NCI-H1105 treated with DMSO at 0.1 percent for 48 hours (cell line): Measurements from ENCODE around the gene EEA1.
A peak's percentile ranks its signal among the peaks of the same experiment; 100 is the strongest.

Experiments used
- DNase-seq: peaks from one replicate; lab custom pipeline; 2025; lab: John Stamatoyannopoulos, UW

The EEA1 gene

DNA sequence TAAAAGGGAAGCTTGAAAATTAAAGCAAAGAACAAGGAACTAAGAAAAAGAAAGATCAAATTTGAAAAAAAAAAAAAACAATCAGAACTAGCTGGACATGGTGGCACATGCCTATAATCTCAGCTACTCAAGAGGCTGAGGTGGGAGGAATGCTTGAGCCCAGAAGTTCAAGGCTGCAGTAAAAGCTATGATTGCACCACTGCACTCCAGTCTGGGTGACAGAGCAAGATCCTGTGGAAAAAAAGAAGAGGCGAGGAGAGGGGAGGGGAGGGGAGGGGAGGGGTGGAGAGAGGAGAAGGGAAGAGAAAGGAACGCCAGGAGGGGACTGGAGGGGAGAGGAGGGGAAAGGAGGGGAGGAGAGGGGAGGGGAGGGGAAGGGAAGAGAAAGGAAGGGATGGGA lies 43.0 kb downstream of the EEA1 start:
- DNase-seq, result no peak

DNA sequence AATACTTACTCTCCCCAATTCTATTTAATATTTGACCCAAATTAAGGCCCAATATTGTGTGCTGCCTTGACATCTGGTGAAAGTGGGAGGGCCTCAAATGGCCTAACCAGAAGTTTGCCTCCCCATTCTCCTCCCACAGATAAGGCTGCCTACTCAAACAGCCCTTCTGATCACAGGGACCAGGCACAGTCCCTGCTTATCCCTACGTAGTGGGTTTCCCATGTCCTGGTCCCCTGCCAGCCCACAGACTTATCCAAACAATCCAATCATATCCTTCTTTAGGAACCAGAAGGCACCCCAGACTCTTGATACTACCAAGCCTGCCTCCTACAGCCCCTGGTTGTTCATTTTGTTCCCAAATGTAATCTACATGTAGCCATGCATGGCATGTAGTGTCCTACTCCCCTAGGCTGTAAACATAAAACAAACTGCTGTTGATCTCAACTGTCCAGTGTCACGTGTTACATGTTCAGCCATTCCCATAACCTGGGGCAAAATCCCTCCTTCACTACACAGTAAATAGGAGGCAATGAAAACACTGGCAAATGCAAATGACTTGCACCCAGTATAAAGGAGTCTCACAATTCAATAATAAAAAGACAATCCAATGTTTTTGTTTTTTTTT lies 49.3 kb downstream of the EEA1 start:
- DNase-seq, result no peak

DNA sequence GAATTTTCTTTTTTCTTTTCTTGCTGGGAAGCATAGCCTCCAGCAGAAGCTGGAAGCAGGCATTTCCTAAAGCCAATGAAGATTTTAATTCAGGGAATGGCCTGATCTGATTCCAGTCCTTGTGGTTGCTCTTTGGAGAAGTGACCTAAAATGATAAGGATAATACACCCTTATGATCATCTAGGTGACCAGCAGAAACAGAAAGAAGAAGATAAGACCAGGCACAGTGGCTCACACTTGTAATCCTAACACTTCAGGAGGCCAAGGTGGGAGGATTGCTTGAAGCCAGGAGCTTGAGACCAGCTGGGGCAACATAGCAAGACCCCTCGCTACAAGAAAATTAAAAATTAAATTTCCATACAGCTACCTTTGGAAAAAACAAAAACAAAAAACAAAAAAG lies 51.2 kb downstream of the EEA1 start:
- DNase-seq, result no peak

DNA sequence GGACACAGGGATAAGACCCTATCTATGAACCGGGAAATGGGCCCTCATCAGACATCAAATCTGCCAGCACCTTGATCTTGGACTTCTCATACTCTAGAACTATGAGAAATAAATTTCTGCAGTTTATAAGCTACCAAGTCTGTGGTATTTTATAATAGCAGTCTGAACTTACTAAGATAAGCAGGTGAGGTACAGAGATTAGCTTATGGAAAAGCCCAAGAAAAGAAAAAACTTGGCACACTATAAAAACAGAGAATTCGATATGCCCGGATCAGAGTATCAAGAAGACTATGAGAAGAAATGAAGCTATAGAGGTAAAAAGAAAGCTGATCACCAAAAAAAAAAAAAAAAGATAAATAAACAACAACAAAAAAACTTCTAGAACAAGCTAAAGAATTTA lies 52.6 kb downstream of the EEA1 start:
- DNase-seq, result no peak

DNA sequence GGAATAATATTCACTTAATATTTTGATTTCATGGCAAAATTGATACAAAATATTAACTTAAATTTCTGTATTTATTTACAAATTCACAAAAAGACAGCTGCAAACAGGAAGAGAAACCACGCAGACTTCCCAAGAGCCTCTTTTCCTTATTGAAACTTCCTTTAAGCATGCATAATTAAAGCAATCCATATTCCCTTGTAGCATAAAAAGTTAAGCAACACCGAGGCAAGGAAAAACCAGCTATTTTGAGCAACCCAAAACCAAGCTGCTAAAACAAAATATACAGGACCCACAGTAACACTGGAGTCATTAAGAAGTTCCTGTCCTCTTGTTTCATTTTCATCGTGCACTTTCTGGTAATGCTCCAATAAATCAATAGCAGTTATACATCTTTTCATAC lies 58.0 kb downstream of the EEA1 start:
- no peak for DNase-seq

DNA sequence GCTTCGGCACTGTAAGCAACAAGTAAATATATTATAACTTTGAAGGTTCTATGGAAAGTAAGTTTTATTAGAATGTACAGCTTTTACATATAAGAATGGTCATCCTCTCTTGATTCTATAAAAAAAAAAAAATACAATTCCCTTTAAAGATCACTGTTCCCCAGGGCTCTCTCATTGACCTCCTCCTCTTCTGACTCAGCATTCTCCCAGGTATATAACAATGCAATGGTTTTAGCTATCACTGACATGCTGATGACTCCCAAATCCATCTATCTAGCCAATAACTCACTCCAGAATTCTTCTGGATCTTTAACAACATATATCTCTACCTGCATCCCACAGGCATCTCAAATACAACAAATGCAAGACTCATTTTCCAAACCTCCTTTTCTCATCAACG lies 62.7 kb downstream of the EEA1 start:
- DNase-seq, result no peak

DNA sequence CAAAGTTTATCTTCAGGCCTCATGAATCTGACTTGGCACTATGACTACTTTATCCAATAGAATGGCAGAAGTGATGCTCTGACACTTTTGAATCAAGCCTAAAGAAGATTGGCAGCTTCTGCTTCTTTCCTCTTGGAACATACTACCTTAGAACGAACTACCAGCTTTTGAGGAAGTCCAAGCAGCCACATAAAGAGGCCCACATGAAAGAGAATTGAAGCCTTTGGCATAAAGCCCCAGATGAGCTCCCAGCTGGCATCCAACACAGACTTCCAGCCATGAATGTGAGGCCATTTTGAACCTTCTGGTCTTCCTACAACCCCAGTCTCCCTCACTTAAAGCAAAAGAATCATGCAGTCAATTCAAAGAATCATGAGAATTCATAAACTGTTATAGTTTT lies 65.8 kb downstream of the EEA1 start:
- DNase-seq, result no peak

DNA sequence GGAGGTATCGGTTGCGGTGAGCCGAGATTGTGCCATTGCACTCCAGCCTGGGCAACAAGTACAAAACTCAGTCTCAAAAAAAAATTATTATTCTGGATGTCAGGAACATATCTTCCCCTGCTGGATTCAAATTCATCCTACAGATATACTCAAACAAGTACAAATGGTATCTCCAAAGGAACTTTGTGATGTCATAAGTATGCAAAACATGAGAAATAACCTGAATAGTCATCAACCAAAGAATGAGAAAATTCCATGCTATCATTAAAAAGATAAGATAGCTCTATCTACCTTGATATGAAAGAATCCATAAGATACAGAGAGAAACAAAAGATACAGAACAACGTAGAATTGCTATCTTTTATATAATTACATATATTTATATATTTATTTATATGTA lies 67.7 kb downstream of the EEA1 start:
- no peak for DNase-seq

DNA sequence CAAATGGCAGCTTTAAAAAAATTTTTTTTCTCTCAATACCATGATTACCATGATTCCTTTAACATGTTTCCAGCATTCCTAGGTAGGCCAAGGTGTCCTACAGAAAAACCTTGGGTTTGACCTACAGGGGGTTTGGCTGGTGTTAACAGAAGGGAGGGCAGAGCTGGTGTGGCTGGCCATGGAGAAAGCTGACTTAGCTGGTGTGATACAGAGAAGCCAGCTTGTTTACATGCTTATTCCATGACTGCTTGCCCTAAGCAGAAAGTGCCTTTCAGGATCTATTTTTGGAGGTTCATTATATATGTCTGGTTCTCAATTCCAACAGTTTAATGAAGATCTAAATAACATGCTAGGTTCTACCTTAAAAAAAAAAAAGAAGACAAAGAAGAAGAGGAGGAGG lies 68.6 kb downstream of the EEA1 start:
- DNase-seq, result no peak

DNA sequence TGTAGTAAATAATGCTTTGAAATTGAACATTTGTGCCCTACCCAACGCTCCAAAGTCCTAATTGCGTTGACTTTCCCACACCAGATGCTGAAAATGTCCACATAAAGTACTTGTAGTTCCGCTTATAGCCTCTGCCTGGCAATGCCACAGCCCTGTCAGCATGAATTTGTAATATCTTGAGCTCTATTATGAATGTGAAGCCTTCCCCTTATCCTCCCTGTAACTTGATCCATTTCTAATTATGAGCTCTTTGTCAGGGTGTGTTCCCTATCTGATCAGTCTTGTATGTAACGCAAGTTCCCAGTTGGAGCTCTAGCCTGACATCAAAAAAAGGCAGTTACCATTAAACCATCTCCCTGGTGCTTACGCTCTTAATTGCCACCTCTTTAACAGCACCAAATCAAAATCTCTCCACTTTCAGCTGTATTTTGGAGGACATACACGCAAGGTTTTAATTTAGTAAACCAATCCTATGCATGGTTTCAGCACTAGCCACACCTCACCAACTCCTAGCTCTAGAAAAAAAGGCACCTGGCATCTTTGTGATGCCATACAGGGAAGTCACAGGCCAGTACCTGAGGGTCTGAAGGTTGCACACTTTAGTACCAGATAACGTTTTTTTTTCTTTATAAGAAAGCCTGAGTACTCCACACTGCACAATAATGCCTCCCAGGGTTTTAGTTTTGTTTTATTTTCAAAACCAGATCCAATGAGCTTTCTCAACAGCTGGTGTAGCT lies 69.3 kb downstream of the EEA1 start:
- peak; percentile 98 for DNase-seq

DNA sequence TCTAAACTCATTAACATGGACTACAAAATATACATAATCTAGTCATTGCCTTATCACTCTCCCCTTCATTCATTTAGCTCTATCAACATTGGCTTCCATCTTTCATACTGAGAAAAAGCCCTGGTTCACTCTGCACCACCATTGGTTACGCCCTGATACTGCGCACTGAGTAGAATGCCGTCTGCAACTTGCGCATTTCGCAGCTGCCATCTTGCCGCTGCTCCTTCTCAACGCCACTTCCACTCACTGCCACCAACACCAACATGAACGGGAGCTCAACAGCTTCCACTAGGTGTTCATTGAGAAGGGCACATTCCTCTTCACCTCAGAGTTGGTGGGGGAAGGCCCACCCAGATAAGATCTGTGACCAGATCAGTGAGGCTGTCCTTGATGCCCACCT lies 71.3 kb downstream of the EEA1 start:
- DNase-seq, result no peak

DNA sequence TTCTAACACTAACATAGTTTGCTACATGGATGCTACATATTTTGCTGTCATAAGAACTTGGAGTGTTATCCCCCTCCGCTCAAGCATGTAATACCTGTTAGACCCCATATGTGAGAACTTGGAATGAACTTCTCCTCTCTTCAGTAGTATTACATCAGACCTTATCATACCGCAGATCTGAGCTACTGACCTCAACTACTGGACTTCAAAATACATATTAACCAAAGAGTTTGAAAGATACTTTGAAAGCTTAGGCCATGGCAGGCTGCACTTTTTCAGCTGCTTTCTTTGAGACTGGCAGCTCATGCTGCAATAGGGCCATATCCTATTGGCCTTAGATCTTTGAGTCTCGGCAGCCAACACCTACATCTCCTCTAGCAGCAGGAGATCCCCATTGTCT lies 74.8 kb downstream of the EEA1 start:
- DNase-seq, result no peak

DNA sequence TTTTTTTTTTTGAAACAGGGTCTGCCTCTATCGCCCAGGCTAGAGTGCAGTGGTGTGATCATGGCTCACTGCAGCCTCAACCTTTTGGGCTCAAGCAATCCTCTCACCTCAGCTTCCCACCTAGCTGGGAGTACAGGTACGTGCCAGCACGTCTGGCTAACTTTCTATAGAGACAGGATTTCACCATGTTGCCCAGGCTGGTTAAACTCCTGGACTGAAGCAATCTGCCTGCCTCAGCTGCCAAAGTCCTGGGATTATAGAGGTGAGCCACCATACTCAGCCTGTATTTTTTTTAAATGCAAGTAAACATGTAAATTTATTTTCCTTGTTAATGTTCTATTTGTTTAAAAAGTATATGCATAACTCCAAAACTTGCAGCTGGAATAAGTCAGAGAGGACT lies 80.4 kb downstream of the EEA1 start:
- no peak for DNase-seq

DNA sequence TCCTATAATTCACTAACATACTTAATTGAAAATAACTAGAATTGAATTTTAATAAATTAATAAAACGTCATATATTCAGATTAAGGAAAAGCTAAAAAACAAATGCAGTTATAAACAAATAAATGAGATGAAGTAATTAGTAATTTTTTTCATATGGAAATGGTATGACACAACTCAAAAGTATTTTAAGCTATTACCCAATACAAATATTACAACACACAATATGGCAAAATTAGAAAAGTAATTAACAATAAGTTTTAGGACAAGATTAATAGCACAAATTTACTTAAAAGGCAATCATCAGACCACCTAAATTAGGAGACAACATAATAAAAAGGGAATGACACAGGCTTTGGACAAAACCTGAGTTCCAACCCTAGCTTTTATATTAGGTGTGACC lies 81.7 kb downstream of the EEA1 start:
- DNase-seq, result no peak

DNA sequence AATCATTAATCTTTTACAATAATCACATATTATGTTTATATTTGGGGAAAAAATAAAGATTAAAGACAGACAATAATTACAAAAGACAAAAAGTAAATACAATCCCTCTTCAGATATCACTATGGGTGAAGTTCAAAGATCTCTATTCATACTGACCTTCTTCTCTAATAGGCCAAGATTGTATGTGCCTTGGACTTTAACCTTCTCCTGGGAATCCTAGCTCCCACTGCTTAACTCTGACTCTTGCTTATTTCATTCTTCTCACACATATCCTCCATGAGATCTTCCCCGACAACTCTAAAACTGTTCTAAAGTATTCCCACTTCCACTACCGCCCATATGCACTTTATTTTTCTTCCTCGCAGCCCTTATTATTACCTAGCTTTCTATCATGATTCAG lies 83.8 kb downstream of the EEA1 start:
- no peak for DNase-seq

DNA sequence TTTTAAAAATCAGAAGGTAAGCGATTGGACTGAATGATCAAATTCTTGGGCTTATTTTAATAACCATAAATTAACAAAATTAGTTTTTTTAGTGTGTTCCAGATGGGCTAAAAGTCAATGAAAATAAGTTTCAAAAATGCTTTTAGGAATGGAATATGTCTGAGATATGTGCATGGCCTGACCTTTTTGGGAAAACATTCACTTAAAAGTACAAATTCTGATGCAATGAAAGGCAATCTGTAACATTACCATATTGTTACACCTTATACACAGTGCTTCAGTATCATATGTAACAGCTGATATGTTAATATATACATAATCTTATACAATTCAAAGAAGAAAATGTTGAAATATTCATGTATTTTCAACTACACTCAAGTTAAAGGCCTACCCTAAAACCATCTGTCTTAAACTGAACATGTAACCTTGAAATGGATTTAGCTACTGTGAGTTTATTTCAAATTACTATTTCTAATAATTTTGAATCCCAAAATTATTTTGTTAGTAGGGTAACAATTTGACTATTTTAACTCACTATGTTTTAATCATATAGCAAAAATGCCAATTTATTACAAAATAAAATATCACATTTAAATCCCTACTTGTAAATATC lies 84.8 kb downstream of the EEA1 start:
- no peak for DNase-seq

DNA sequence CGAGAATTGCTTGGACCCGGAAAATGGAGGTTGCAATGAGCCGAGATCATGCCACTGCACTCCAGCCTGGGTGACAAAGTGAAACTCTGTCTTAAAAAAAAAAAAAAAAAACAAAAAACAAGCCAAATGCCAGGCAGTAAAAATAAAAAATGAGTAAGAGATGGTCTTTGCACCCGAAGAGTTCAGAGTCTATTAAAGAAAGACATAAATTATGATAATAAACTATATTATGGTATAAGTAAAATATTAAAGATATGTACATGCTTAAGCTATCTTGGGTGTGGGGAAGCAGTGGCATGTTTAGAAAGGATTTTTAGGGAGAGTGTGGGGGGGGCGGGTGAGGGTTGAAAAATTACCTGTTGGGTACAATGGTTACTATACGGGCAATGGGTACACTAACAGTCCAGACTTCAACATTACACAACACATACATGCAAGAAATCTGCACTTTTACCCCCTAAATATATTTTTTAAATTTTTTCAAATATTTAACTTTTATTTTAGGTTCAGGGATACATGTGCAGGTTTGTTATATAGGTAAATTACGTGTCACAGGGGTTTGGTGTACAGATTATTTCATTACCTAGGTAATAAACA lies 99.3 kb downstream of the EEA1 start:
- DNase-seq, result no peak

DNA sequence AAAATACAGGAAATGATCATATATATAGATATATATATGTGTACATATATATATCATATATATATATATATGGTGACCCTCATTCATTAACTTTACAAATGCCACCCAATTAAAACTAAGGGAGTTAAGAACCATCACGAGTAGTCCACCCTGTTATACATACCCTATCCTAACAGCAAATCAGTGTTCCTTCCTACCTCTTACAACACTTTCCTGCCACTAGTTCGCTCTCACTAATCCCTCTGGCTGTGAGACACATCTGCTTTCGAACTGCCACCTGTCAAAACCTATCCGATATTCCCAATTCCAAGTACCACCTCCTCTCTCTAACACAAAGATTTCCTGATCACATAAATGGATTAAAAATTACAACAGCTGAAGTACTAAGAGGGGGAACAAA lies 100.5 kb downstream of the EEA1 start:
- DNase-seq, result no peak

DNA sequence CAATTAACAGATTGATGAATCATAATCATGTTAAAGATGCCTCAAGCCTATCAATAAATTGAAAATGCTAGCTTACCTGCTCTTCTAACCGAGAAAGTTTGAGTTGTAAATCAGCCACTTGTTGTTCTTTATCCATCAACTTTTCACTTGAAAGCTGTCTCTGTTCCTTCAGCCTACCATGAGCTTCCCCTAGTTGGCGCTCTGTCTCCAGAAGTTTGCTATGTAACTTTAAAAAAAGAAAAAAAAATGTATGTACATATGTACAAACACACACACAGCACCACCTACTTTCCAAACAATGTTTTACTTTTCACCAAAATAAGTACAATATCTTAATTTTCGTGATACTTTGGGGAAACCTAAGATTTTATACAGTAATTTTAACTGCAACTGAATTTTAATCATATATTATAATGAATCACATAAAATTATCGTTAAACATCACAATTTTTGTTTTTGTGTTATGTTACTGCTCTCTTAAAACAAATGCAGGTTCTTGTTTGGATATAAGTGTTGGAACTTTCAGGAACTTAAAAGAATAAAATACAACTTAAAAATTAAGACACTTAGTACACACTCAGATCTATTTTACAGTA lies 101.2 kb downstream of the EEA1 start:
- peak; percentile 22 for DNase-seq

DNA sequence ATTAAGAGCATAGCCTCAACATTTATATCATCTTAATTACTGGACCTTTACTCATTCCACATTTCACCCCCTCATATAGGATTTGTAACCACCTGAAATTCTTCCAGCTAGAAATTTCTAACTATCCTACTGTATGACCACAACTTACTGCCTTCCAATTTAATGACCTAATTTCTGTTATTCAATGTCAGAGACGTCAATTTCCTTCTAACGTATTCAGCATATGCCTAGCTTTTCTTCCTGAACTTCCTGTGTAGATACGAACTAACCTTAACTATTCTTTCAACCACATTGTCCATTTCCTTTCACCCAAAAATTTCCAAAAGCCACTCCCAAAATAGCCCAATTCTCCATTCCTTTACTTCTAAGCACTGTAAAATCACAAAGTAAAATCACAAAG lies 108.0 kb downstream of the EEA1 start:
- no peak for DNase-seq

DNA sequence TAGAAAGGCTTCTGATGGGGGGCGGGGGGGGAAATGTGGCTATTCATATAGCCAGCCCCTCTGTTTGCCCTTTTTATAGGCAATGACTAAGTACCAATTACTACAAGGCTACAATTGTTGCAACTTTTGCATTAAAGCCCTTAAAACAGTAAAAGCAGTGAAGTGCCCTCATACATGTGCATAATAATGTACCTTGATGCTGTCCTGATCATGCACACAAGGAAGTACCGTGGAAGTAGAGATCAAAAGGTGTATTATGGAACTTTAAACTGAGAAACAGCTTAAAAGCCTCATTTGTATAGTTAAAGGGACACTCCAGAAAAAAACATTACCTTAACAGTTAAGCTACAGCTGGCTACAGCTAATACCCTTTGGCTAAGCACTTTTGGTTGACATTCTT lies 114.5 kb downstream of the EEA1 start:
- peak; percentile 3 for DNase-seq

DNA sequence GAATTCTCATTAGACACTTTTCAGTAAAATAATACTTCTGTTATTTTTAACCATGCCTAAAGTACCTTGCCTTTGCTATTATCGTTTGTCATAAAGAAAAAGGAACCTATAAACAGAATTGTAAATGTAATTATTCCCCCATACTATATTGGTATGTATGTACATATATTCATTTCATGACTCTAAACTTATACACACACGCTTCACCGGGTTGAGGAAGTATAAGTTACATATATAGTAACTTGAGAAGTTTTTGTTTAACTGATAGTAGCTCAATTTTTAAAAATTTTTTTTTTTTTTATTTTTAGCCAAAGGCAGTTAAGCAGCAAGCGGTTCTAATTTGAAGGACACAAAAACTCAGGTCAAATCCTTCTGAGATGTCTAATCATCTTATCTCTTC lies 118.7 kb downstream of the EEA1 start:
- DNase-seq, result no peak

DNA sequence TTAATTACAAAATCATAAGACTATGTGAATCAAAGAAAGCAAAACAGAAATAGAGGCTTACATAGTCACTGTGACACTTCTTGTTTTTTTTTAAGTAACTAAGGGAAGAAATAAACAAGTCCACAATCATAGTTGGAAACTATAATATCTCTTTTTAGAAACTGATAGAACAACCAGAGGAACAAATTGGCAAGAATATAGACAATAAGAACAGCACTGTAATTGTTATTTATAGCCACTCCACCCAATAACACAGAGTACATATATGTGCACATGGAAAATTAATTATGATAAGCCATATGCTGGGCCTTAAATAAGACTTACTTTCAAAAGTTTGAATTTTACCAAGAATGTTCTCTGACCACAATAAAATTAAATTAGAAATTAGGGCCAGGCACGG lies 125.2 kb downstream of the EEA1 start:
- DNase-seq, result no peak
